ENCODE data around the gene C6orf136.
A peak's percentile ranks its signal among the peaks of the same experiment; 100 is the strongest.
"Not testable (repeated sequence)": the region's sequence is repeated elsewhere in the genome, so short reads cannot be mapped to it uniquely, and the experiment has no call there.

Gene C6orf136

DNA sequence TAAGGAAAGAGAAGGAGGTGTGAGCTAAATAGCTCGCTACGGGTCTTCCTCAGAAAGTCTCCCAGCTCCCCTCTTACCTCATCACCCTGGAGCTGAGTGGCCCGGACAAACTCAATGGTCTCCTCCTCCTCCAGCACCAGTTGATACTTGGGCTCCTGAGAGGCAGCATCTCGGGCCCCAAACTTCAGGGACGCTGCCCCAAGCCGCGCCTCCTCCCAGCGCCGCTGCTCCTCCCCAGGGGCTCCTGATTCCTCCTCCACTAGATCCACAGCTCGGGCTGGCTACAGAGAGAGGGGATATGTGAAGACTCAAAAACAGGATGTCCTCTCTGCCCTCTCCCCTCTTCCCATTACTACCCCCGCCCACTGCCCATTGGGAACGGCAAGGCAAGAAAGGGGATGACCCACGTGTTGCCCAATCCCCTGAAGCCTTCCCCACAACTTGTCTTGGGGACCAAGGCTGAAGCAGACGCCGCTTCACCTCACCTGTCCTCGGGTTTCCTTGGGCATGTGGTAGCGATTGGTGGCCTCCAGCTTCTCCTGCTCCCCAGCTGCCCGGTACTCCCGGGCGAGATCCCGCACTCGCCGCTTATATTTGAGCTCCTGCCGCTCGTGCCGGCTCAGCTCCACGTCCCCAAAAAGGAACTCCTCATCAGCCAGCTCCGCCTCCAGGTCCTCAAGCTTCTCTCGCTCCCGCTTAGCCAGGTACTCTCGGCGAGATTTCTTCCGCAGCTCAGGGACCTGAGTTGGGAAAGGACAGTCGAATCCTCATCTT, 18.2 kb downstream of the C6orf136 start:
- no peak for DNase-seq

DNA sequence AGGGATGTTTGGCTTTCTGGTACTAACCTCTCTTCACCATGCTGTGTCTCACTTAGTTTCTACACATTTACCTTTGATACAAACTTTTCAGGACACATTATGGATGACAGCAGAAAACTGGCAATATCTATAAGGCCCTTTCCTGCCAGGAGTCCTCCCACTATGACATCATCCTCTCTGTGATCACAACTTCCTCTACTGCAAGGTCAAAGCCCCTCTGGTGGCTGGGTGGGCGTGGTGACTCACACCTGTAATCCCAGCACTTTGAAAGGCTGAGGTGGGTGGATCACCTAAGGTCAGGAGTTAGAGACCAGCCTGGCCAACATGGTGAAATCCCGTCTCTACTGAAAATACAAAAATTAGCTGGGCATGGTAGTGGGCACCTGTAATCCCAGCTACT, 19.4 kb downstream of the C6orf136 start:
- not testable (repeated sequence) for DNase-seq

DNA sequence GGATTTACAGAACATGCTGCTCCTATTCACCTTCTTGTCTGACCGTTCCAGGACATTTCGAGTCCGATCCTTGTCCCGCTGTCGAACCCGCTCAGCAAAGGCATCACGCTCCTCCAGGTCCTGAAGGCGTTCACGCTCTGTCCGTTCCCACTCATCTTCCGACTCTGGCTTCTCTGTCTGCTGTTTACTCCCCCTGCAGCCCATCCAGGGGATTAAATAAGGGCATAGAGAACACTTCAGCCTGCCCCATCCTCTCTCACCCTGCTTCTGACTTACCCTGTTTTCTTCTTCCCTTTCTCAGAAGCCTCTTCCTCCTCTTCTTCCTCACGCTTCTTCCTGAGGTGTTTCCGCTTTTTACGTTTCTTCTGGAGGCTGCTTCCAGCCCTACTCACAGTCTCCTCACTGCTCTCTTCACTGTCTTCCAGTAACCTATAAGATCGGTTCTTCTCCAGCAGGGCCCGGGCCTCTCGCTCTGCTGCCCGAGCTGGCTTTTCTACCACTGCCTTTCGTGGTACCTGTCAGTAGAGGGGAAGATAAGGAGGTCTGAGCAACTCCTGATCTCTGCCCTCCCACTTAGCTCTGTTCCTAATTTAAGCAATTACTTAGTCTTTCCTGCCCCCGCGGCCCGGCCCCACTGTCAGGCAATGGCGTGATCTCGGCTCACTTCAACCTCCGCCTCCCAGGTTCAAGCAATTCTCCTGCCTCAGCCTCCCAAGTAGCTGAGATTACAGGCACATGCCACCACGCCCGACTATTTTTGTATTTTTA, 24.0 kb downstream of the C6orf136 start:
- peak; percentile 20 for DNase-seq

DNA sequence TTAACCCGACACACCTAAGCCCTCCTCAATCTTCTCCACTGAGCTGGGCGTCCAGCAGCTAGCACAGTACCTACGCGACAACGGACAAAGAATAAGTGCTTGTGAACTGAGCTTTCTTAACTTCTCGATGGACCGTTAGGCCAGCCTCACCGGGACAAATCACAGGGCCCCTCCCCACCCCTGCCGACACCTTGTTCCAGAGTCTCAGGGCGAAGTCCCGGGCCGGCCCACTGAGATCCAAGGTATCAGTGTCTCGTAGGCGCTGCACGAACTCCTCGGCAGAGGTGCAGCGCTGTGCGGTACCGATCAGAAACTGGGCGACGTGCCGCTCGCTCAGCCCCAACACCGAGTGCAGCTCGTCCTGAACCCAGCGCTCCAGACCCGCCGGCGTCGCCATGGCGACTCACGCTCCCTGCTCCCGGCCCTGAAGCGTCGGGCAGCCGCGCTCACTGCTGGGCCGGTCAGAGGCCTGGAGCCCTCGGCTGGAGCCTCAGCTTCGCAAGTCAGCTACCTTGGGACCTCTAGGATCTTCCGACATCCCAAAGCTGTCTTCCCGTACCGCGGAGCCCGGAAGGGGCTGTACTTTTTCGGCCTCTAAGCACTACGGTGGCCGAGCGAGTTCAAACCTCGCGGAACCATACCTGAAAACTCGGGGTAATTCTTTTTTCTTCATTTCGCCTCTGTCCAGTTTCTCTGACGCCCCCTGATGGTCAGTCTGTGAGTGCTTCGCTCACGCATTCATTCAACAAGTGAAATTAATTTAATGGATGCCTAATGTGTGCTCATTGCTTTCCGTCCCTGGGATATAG, 25.7 kb downstream of the C6orf136 start, which contains the start of gene DHX16:
TSS of gene DHX16 (minus strand) at position 562 of the 809 bp plus-strand sequence. CDS start at position 397, 165 bp downstream.
- DNase-seq, result peak; percentile 98

DNA sequence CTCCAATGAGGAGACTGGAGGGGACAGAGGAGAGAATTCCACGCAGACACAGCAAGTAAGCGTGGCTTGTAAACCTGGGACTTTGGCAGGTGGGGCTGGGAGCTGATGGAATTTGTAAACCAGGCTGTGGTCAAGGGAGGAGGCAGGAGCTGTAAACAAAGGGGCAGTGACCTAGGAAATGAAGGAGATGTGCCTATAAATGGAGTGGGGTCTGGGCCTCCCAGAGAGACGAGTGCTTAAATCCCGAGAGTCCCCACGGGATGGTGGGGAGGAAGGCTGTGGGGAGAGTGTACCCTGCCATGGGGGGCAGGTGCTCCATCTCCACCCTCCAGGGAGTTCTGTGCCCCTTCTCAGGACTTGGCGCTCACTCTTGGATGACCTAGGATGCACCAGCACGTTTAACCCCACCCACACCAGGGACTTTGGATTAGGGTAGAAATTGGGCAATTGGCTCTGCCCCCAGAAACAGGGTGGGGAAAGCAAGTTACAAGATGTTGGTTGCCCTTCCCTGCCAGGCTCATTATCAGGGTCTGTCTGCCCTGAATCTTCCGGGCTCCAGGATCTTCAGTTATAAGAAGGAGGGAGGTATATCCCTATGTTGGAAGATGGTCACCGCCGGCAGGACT, 29.8 kb downstream of the C6orf136 start:
- DNase-seq, result no peak

DNA sequence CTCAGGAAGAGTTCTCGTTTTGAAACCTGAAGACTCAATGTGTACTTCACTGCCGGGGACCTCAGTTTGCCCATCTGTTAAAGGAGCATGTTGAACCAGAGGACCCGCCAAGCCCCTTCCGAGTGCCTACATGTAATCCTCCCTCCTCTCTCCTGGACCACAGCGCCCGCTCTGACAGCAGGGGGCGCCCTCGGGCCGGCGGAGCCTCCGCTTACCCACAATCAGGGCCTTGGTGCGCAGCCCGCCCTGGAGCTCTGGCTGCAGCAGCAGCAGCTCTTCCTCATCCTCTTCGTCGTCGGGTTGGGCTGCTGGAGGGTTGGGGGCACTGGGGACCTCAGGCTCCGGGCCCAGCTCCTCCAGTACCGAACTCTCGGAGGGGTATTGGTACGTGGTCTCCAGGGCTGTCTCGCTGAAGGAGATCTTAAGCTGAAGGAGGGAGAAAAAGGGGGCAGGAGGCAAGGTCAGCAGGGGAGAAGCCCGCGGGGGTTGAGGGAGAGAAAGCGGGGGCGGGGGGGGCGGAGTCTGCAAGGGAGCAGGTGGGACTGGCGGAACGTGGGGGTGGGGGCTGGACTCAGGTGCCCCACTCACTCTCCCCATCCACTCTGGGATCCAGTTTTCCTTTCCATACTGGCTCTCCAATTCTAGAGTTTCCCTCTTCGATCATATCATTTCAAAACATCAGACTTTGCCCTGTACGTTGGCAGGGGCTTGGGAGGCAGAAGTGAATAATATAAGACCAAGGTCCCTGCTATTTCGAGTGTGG, 32.2 kb downstream of the C6orf136 start:
- DNase-seq, result peak; percentile 84

DNA sequence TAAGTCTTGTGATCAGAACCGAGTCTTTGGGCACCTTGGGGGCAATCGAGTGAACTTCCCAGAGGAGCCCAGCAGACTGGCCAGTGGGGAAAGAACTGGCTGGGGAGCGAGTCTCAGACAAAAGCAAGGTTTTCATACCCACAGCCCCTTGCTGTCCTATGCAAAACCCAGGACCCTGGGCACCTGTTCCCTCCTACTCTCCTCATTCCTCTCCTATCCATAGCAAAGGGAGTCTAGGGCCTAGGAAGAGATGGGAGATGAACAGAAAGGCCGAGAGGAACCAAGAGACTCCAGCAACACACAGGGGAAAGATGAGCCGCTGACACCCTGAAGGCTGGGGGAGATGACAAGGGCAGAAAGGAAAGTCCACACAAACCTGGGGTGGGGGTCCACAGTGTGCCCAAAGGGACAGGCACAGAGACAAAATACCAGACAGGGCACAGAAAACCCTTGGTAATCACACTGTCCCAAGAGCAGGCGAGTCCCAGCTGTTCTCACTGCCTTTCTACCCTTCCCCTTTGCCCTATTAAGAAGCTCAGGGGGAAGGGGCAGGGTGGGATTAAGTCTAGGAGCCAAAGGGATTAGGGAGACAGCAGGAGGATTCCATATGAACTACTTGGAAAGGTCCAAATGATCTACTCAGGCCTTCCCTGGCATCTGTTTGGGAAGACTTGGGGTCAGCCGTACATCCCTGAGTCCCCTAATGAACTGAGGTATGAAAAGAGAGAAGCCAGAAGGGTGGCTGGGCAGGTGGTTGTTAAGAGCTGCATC, 33.0 kb downstream of the C6orf136 start:
- no peak for DNase-seq

DNA sequence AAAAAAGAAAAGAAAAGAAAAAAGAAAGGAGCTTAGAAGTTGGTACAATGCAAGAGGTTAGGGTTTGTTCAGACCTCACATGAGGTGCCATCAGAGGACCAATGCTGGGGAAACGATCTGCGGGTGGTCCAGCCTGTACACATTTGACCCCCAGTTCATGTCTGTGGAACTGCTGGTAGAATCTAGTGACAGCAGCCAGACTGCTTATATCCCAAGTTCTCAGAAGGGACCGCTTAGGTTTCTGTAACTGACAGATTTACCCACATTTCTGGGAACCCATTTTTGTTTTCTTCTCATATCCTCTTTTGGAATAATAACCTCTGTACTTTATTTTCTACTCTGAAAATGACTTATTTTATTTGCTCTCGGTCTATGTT, 34.8 kb downstream of the C6orf136 start:
- no peak for DNase-seq

DNA sequence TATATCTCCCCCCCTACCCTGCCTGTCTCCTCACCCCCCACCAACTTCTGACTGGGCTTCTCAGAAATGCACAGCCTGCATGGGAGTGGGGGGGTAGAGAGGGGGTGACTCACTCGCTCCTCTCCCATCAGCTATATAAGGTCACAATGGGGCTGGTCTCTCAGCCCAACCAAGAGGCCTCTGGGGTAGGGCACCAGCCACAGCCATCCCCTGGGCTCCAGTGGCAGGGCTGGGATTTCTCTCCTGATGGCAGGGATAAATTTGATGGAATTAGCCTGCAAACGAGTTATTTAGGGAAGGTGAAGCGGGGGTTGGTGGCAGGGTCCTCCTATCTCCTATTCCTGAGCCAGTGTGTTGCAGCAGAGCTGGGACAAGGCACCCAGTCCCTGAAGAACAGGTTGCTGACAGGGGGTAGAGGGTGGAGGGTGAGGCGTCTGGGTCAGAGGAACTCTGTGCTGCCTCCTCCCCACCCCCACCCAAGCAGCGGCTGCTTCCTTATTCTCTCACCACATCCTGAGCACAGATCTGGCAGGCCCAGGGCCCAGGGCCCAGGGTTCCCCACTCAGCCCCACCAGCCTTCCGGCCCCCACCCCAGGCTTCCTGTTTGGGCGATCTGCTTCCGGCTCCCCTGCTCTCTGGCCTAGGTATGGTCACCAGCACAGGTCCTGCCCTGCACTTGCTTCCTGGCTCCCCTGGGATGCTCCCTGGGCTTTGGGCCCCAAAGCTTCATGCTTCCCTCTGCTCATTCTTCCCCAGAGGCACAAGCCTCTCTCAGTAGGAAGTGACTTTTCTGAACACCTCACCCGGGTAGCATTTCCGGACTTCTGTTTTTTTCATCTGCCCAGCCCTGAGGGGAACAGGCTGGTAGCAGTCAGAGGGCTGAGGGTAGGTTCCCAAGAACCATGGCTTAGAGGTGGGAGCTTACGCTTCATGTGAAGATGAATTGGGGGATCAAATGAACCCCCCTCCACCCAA, 35.5 kb downstream of the C6orf136 start:
- DNase-seq, result peak; percentile 33

DNA sequence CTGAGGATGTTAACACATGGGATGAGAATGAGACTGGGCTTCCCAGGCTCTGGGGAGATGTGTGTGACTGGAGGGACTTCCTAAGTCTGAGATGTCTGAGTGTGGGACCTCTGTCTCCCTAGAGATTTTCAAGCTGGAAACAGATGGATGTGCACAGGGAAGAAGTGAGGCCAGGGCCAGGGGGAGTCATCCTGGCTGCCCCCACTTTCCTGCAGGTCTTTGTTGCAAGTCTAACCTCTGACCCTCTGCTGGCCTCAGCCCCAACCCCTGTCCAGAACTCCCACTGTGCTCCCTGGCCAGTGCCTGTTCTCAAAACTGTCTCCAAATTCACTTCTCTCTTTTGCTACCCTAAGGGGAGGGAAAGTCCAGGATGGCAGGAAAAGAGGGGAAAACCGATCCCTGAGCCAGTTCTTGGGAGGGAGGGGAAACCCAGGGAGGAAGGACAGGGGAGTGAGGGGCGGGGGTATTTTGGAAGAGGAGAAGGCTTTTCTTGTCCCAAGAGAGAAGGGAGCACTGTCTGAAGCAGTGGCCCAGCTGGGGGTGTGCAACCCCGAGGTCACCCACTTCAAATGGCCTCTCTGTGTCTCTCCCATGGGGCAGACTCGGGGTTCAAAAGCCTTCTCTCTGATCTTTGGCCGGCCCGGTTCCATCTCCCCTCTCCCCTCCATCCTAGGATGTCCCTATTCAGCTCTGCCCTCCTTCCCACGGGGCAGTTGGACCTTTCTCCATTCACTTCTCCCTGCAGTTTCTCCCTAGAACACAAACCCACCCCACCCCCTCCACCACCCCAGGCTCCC, 36.4 kb downstream of the C6orf136 start:
- DNase-seq, result no peak

DNA sequence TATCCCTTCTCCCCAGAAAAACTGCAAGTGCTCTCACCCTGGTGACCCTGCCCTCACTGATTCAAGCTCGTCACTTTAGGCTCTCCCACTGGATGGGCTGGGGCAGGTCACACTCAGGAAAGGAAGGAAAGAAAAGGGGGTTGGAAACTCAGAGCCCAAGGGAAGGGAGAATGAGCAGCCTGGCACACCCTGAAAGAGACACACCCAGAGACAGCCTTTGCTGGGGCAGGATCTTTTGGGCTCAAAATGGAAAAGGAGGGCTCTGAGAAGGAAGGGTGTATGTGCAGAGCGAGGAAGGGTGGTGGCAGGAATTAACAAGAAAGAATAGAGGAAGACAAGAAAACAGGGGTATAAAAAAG, 37.0 kb downstream of the C6orf136 start:
- no peak for DNase-seq

DNA sequence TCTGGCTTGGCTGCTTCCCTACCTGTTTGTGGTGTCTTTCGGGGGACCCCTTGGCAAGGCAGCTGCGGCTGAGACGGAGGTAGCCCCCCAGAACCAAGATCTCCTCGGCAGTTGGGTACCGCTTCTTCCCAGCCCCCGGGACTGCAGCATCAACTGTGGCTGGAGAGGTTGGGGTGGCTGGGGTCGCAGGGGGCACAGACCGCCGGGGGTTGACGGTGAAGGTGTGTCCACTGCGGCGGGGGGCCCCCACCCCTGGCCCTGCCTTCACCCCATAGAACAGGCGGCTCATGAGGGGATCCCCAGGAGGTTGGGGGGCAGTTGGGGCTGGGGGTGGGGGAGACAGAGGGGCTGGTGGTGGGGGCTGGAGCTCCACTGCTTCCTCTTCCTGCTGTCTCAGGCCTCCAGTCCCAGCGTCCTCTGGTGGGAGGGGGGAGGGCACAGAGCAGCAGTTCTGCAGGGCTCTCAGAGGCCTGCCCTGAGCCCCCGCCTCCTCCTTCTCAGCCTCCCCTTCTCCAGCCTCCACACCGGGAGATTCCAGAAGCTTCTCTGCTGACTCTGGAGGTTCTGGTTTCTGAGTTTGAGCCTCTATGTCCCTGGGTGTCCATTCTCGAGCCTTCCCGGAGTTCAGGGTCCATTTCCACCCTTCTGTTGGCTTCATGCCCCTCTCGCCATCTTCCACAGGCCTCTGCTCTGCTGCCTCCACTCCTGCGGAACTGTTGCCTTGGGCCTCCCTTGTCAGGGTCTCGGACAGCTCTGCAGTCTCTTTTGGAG, 37.6 kb downstream of the C6orf136 start:
- no peak for DNase-seq

DNA sequence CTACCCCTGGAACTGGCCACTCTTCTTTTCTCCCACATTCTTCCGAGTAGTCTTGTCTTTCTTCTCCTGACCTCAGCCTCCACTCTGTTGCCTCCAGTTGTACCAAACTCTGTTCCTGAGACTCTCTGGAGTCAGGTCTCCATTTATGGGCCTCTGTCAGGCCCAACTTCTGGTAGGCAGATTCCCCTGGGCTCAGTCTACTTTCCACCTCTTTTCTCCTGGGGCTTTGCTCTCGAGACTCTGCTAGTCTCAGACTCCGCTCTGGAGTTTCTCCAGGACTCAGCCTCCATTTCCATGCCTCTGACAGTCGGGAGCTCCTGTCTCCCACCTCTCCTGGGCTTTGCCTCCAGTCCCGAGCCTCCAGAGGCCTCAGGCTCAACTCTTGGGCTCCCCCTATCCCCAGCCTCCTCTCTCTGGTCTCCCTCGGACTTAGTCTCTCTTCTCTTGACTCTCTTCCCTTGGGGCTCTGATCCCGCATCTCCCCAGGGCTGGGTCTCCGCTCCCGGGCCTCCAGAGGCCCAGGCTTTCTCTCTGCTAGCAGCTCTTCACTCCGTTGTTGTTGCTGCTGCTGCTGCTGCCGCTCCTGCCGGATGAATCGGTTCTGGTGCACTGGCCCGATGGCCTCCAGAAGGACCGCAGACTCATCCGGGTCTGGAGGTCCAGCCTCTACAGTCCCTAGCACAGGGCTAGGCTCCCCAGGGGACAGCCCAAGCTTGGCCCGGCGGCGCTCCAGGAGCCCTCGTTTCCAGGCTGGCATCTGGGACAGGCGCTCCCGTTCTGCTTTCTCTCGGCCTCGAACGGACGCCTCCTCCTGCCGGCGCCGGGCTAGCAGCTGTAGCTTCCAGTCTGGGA, 38.5 kb downstream of the C6orf136 start:
- DNase-seq, result no peak

DNA sequence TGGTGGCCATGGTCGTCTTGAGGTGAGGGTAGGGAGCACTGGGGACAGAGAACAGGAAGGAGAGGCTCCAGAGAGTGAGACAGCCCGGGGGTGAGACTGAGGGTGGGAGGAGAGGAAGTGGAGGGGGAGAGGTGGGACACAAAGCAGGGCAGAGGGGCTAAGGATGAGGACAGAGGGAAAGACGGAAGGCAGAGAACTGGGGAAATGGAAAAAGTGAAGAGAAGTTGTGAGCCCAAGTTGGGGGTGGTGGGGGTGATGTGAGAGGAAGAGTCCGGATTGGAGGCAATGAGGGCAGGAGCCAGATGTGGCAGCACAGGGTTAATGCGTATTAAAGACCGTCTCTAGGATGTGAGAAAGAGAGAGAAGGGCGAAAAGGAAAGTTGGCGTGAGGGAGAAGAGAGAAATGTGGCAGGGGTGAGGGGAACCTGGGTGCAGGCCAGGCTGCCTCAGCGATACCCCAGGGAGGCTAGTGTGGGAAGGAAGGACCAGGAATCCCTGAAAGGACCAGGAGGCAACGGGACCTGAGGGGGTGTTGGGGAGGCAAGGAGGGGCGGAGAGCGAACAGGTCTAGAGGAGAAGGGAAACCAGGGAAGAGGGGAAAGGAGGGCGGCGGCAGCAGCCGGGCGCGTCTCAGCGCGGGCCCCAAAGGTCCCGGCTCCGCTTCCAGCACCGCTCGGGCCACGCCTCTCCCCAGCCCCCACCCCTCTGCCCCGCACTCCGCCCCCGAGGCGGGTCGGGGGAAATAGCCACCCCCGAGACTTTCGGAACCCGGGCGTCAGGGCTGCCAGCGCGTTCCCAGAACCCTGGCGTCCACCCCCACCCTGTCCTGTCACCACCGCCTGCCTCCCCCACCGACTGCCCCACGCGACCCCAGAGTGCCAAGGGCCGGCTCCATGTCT, 39.3 kb downstream of the C6orf136 start, which contains the start of gene PPP1R18:
TSS of gene PPP1R18 (minus strand) at position 637 of the 899 bp plus-strand sequence. CDS start at position 10, 627 bp downstream.
- peak; percentile 77 for DNase-seq

DNA sequence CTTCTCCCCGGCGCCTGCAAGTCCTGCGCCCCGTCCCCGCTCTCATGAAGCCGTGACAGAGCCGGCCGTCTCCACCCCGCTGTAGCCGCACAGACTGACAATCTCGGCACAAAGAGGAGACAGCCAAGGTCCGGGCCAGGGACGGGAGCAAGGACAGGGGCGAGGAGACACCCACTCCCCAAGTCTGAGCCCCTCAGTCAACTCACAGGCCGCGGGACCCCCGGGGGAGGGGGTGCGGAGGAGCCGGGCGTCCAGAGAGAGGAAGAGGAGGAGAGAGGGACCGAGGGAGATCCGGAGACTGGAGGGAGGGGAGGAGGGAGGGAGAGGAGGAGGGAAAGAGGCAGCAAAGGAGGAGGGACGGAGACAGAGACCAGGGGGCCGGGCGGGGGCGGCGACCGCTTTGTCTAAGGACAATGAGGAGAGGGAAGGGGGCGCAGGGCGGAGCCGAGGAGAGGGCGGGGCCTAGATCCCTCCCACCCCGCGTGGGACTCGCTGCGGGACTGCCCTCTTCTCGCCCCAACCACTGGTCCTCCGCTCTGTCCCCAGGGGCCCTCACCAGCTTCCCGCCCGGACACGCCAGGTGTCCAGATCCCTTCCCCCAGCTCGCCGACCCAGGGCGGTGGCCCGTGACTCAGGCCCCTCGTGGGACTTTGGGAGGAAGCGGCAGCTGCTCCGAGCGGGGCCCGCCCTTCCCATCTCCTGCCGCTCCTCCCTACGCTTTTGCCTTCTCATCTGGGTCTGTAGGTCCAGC, 40.1 kb downstream of the C6orf136 start:
- DNase-seq, result peak; percentile 97
